Measurements from ENCODE around the gene RASA4B. TPM values are rescaled to one million over a fixed set of nuclear protein-coding genes. Genes with fewer than 3 reads are reported as not detected.

Gene RASA4B
- total and polyA plus RNA-seq, 9 of the 15 experiments (the other 6 are each of a cell fraction or from before 2014, with no cell fraction given): 0.01 to 2.9 (median 1.5) TPM; not detected in 1

- TF ChIP-seq ZBTB9 (CRISPR knock-in tag; IDR thresholded peaks at IDR 0.05) (no peak), TAF1 (IDR thresholded peaks at IDR 0.05; ENCODE audit: control insufficient read depth, extremely low read depth, insufficient read depth, low read length, severe bottlenecking) (no peak), LCOR (CRISPR knock-in tag; IDR thresholded peaks at IDR 0.05) (peak; percentile 59; the same call in 1 of the 2 replicates), CEBPB (tag; IDR thresholded peaks at IDR 0.05) (no peak), ETV5 (CRISPR knock-in tag; IDR thresholded peaks at IDR 0.05; ENCODE audit: low read depth) (0 out of 2 replicates have a peak, but pooled peaks have one; percentile 18), NRF1 (conservative IDR thresholded peaks at IDR 0.05 in 1 of 2, IDR thresholded peaks at IDR 0.05 in 1 of 2) (peak; percentile 26 to 38; a peak in 1 of 4 replicates), ZNF197 (CRISPR knock-in tag; IDR thresholded peaks at IDR 0.05; ENCODE audit: low read depth) (no peak), STAG1 (CRISPR knock-in tag; IDR thresholded peaks at IDR 0.05; ENCODE audit: borderline replicate concordance) (no peak), SMARCB1 (IDR thresholded peaks at IDR 0.05; ENCODE audit: insufficient read length, low read depth) (no peak), U2AF1 (optimal IDR thresholded peaks at IDR 0.05; ENCODE audit: low read depth, low read length) (no peak), NFIX (CRISPR knock-in tag; IDR thresholded peaks at IDR 0.05; ENCODE audit: low read depth) (no peak), ZNF512 (tag; IDR thresholded peaks at IDR 0.05) (no peak), MBD1 (CRISPR knock-in tag; IDR thresholded peaks at IDR 0.05) (no peak), FOSL1 (tag; conservative IDR thresholded peaks at IDR 0.05) (peak; percentile 92), ZNF785 (CRISPR knock-in tag; IDR thresholded peaks at IDR 0.05) (no peak), FOXP4 (CRISPR knock-in tag; IDR thresholded peaks at IDR 0.05; ENCODE audit: borderline replicate concordance) (no peak), FUS (optimal IDR thresholded peaks at IDR 0.05; ENCODE audit: low read depth, low read length) (no peak), ZKSCAN1 (IDR thresholded peaks at IDR 0.05; ENCODE audit: low read depth, low read length) (no peak), LARP7 (IDR thresholded peaks at IDR 0.05) (no peak), ZKSCAN3 (CRISPR knock-in tag; IDR thresholded peaks at IDR 0.05) (no peak)
Observed at GRCh38 chr7:102439963-102440795, 77.4 kb downstream of the RASA4B start (continued).
